Stimulated activated naive B cell treated with anti-CD40 and anti-IgM and Interleukin-4, amounts not matched to agents 10 μg/mL and 1 μg/mL and 100 μg/mL, for 72 hours (primary cell): ENCODE measurements around the gene GFOD1.

Experiments used
- ATAC-seq, 2 donors: fragments of 150-1000 bp; cut with Tn5 transposase; replicated peaks; 2 replicates each; pipeline ENCODE4 v1.10.0; 2021; ENCODE audit warnings: moderate library complexity in 1 of 2
- DNase-seq: peaks from one replicate; pipeline ENCODE4 v3.0.0; 2021
- H3K27ac Mint-ChIP-seq: one replicate; pipeline ENCODE4 v1.8.0; 2022; ENCODE audit warnings: mild to moderate bottlenecking, mixed read lengths
- H3K27me3 Mint-ChIP-seq, 2 donors: one replicate each; pipeline ENCODE4 v1.8.0; 2022; ENCODE audit warnings: mixed read lengths in 2 of 2
- H3K36me3 Mint-ChIP-seq, 2 donors: one replicate each; pipeline ENCODE4 v1.8.0; 2022; ENCODE audit warnings: mixed read lengths in 2 of 2, mild to moderate bottlenecking in 1 of 2
- H3K4me1 Mint-ChIP-seq, 2 donors: one replicate each; pipeline ENCODE4 v1.8.0; 2022; ENCODE audit warnings: mixed read lengths in 2 of 2, mild to moderate bottlenecking in 1 of 2
- H3K4me3 Mint-ChIP-seq, 2 donors: one replicate each; pipeline ENCODE4 v1.8.0; 2022; ENCODE audit warnings: mild to moderate bottlenecking in 2 of 2, mixed read lengths in 2 of 2, moderate library complexity in 1 of 2
- H3K9me3 Mint-ChIP-seq, 2 donors: one replicate each; pipeline ENCODE4 v1.8.0; 2022; ENCODE audit warnings: mixed read lengths in 2 of 2, mild to moderate bottlenecking in 1 of 2

Gene GFOD1

GRCh38 chr6:13500915-13501314 is 13.5 kb upstream of the GFOD1 start:
- Mint-ChIP-seq H3K36me3 (no peaks in the 10 kb centered on the region), H3K4me3 (no peak overlapping the region), H3K27me3 (no peaks in the 10 kb centered on the region), H3K9me3 (no peaks in the 10 kb centered on the region), H3K27ac (no peak overlapping the region), H3K4me1 (peaks cover 0 to 5% of the 10 kb centered on the region in 2 donors)
- no peak for ATAC-seq
- DNase-seq = no peak

- H3K27me3 Mint-ChIP-seq = no peaks in the 10 kb centered on the region
- H3K36me3 Mint-ChIP-seq = no peaks in the 10 kb centered on the region
- H3K9me3 Mint-ChIP-seq = no peaks in the 10 kb centered on the region
- peak overlapping the region; percentile 81 for H3K27ac Mint-ChIP-seq
- H3K4me3 Mint-ChIP-seq = no peak overlapping the region
- no peak for DNase-seq
- peak in 1 of 2 donors; percentile 55 for ATAC-seq
- H3K4me1 Mint-ChIP-seq = peaks cover 0 to 5% of the 10 kb centered on the region in 2 donors
Measured at GRCh38 chr6:13500264-13500663, 12.9 kb upstream of the GFOD1 start.

GRCh38 chr6:13496513-13497190 is 9.3 kb upstream of the GFOD1 start:
- H3K4me3 Mint-ChIP-seq = no peak overlapping the region
- peaks cover 0 to 5% of the 10 kb centered on the region in 2 donors for H3K4me1 Mint-ChIP-seq
- DNase-seq (no peak), ATAC-seq (no peak)
- no peaks in the 10 kb centered on the region for H3K9me3 Mint-ChIP-seq
- H3K27me3 Mint-ChIP-seq = no peaks in the 10 kb centered on the region
- no peaks in the 10 kb centered on the region for H3K36me3 Mint-ChIP-seq
- no peak overlapping the region for H3K27ac Mint-ChIP-seq

- Mint-ChIP-seq H3K9me3 (no peaks in the 10 kb centered on the region), H3K4me3 (no peak overlapping the region), H3K27me3 (no peaks in the 10 kb centered on the region), H3K4me1 (peaks cover 0 to 5% of the 10 kb centered on the region in 2 donors), H3K36me3 (no peaks in the 10 kb centered on the region), H3K27ac (no peak overlapping the region)
- no peak for ATAC-seq
- no peak for DNase-seq
Measured at GRCh38 chr6:13495818-13496217, 8.4 kb upstream of the GFOD1 start.

- H3K36me3 Mint-ChIP-seq = no peaks in the 10 kb centered on the region
- H3K27me3 Mint-ChIP-seq = no peaks in the 10 kb centered on the region
- no peak for DNase-seq
- no peaks in the 10 kb centered on the region for H3K9me3 Mint-ChIP-seq
- H3K4me1 Mint-ChIP-seq = peaks cover 0 to 4% of the 10 kb centered on the region in 2 donors
- ATAC-seq = no peak
- H3K27ac Mint-ChIP-seq = no peak overlapping the region
- no peak overlapping the region for H3K4me3 Mint-ChIP-seq
Measured at GRCh38 chr6:13495112-13495776, 7.8 kb upstream of the GFOD1 start.

- Mint-ChIP-seq H3K36me3 (no peaks in the 10 kb centered on the region), H3K27ac (no peak overlapping the region), H3K27me3 (no peaks in the 10 kb centered on the region), H3K9me3 (no peaks in the 10 kb centered on the region), H3K4me3 (no peak overlapping the region), H3K4me1 (no peaks in the 10 kb centered on the region)
- ATAC-seq (no peak), DNase-seq (no peak)
Measured at GRCh38 chr6:13494137-13494536, 6.7 kb upstream of the GFOD1 start.

- peaks cover 4 to 6% of the 10 kb centered on the region in 2 donors for H3K4me1 Mint-ChIP-seq
- no peaks in the 10 kb centered on the region for H3K36me3 Mint-ChIP-seq
- no peak for ATAC-seq
- no peak for DNase-seq
- no peak overlapping the region for H3K4me3 Mint-ChIP-seq
- no peaks in the 10 kb centered on the region for H3K9me3 Mint-ChIP-seq
- H3K27me3 Mint-ChIP-seq = no peaks in the 10 kb centered on the region
- no peak overlapping the region for H3K27ac Mint-ChIP-seq
Measured at GRCh38 chr6:13493147-13493546, 5.7 kb upstream of the GFOD1 start.

GRCh38 chr6:13492357-13492756 is 5.0 kb upstream of the GFOD1 start:
- DNase-seq = no peak
- no peaks in the 10 kb centered on the region for H3K27me3 Mint-ChIP-seq
- no peak overlapping the region for H3K27ac Mint-ChIP-seq
- H3K9me3 Mint-ChIP-seq = no peaks in the 10 kb centered on the region
- H3K4me3 Mint-ChIP-seq = no peak overlapping the region
- peaks cover 4 to 6% of the 10 kb centered on the region in 2 donors for H3K4me1 Mint-ChIP-seq
- peaks cover 0 to 3% of the 10 kb centered on the region in 2 donors for H3K36me3 Mint-ChIP-seq
- ATAC-seq = no peak

- no peak for ATAC-seq
- DNase-seq = no peak
- H3K27ac Mint-ChIP-seq = no peak overlapping the region
- no peak overlapping the region for H3K4me3 Mint-ChIP-seq
- peaks cover 7 to 8% of the 10 kb centered on the region in 2 donors for H3K4me1 Mint-ChIP-seq
- H3K27me3 Mint-ChIP-seq = no peaks in the 10 kb centered on the region
- no peaks in the 10 kb centered on the region for H3K9me3 Mint-ChIP-seq
- H3K36me3 Mint-ChIP-seq = peaks cover 0 to 3% of the 10 kb centered on the region in 2 donors
Measured at GRCh38 chr6:13491538-13491937, 4.1 kb upstream of the GFOD1 start.

GRCh38 chr6:13490402-13490801 is 3.0 kb upstream of the GFOD1 start:
- Mint-ChIP-seq H3K9me3 (no peaks in the 10 kb centered on the region), H3K4me3 (no peak overlapping the region), H3K4me1 (peaks cover 15 to 20% of the 10 kb centered on the region in 2 donors), H3K27me3 (no peaks in the 10 kb centered on the region), H3K36me3 (peaks cover 2 to 7% of the 10 kb centered on the region in 2 donors), H3K27ac (no peak overlapping the region)
- no peak for DNase-seq
- ATAC-seq = no peak

- H3K27me3 Mint-ChIP-seq = no peaks in the 10 kb centered on the region
- H3K4me1 Mint-ChIP-seq = peaks cover 23 to 31% of the 10 kb centered on the region in 2 donors
- H3K36me3 Mint-ChIP-seq = peaks cover 2 to 7% of the 10 kb centered on the region in 2 donors
- no peaks in the 10 kb centered on the region for H3K9me3 Mint-ChIP-seq
- peak overlapping the region in 1 of 2 donors; percentile 91 for H3K4me3 Mint-ChIP-seq
- H3K27ac Mint-ChIP-seq = no peak overlapping the region
- ATAC-seq = no peak
- DNase-seq = no peak
Measured at GRCh38 chr6:13488896-13489237, 1.5 kb upstream of the GFOD1 start.

- Mint-ChIP-seq H3K27me3 (no peaks in the 10 kb centered on the region), H3K27ac (peak overlapping the region; percentile 89), H3K9me3 (no peaks in the 10 kb centered on the region), H3K4me3 (peak overlapping the region; percentile 91 to 99), H3K36me3 (peaks cover 2 to 11% of the 10 kb centered on the region in 2 donors), H3K4me1 (peaks cover 29 to 37% of the 10 kb centered on the region in 2 donors)
- ATAC-seq (peak in 1 of 2 donors; percentile 2), DNase-seq (no peak)
Measured at GRCh38 chr6:13488015-13488895, 855 bp upstream of the GFOD1 start.

GRCh38 chr6:13486679-13487121 is 700 bp downstream of the GFOD1 start:
- Mint-ChIP-seq H3K36me3 (peaks cover 2 to 11% of the 10 kb centered on the region in 2 donors), H3K4me1 (peaks cover 29 to 39% of the 10 kb centered on the region in 2 donors), H3K4me3 (peak overlapping the region; percentile 97 to 99), H3K27ac (peak overlapping the region; percentile 92), H3K27me3 (no peaks in the 10 kb centered on the region), H3K9me3 (no peaks in the 10 kb centered on the region)
- DNase-seq (peak; percentile 65), ATAC-seq (peak; percentile 63 to 65)

GRCh38 chr6:13485923-13486562 is 1.4 kb downstream of the GFOD1 start:
- H3K27ac Mint-ChIP-seq = peak overlapping the region; percentile 95
- ATAC-seq = peak; percentile 5 to 12
- peaks cover 31 to 42% of the 10 kb centered on the region in 2 donors for H3K4me1 Mint-ChIP-seq

More at GRCh38 chr6:13485923-13486562, 1.4 kb downstream of the GFOD1 start:
- Mint-ChIP-seq H3K4me3 (peak overlapping the region; percentile 97 to 99), H3K27me3 (no peaks in the 10 kb centered on the region), H3K36me3 (peaks cover 4 to 15% of the 10 kb centered on the region in 2 donors), H3K9me3 (no peaks in the 10 kb centered on the region)
- DNase-seq = no peak
